Measurements from ENCODE around the gene WAS. TPM values are rescaled to one million over a fixed set of nuclear protein-coding genes. Genes with fewer than 3 reads are reported as not detected.
"Not testable (repeated sequence)": the region's sequence is repeated elsewhere in the genome, so short reads cannot be mapped to it uniquely, and the experiment has no call there.

The WAS gene
- 11.5 TPM for total RNA-seq

GRCh38 chrX:48683411-48683982 is at the start of gene WAS:
TSS of gene WAS (plus strand) at chrX:48683799. CDS start at chrX:48683854, 55 bp downstream.
- DNase-seq (ENCODE audit: low spot score): no peak

DNA sequence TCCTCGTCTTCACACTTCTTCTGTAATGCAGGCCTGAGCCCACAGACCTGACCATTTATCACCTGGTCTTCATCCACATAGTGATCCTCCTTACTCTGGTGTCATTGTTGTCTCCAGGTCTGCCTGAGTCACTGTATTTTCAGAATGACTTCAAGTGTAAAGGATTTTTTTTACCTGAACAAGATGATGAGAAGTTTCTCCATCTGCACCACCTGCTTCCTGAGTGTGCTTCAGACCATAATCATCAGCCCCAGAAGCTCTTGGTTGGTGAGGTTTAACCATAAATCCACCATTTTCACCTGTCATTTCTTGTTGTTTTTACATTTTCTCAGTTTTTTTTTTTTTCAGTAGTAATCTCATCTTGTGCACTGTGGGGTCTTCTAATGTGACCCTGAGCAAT is 47.3 kb upstream of the WAS start:
- DNase-seq (ENCODE audit: low spot score): no peak

GRCh38 chrX:48636776-48637175 is 46.8 kb upstream of the WAS start:
- DNase-seq (ENCODE audit: low spot score): no peak

DNA sequence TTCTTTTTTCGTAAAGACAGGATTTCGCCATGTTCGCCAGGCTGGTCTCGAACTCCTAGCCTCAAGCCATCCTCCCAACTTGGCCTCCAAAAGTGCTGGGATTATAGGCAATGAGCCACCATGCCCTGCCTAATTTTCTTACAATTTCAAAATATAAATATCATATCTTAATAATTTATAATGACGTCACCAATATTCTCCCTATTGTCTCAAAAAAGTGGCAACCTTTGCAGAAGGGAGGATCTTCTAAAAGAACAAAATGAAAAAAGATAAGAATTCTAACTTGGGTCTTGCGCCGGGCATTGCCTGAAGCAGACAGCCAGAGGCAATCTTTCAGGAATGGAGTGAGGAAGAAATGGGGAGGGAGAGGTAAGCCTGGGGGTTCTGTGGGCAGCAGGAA is 37.9 kb upstream of the WAS start:
- DNase-seq (ENCODE audit: low spot score): no peak

DNA sequence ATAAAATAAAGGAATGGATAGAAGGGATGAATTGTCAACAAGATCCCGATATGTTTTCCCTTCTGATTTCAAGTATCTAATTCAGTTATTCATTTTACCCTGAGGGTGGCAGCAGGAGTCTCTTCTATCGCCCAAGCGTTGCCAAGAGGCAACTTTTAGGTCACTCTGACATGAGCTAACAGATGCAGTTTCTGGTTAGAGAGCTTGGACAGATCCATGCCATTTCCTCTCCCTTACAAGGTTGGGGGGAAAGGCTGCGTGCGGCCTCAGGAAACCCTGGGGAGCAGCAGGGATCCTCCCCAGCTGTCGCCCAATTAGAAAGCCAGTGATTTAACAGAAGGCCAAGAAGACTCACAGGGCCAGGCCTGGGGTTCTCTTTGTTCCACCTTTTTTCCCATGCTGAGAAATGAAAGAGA is 35.3 kb upstream of the WAS start:
- DNase-seq (ENCODE audit: low spot score): peak; percentile 38

DNA sequence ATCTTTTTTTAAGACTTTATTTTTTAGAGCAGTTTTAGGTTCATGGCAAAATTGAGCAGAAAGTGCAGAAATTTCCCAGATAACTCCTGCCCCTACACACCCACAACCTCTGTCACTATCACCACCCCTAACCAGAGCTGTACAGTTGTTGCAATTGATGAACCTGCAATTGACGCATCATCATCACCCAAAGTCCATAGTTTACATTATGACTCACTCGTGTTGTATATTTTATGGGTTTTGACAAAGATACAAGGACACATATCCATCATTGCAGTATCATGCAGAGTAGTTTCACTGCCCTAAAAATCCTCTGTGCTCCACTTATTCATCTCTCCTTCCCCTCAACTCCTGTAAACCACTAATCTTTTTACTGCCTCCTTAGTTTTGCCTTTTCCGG is 34.5 kb upstream of the WAS start:
- no peak for DNase-seq (ENCODE audit: low spot score)

DNA sequence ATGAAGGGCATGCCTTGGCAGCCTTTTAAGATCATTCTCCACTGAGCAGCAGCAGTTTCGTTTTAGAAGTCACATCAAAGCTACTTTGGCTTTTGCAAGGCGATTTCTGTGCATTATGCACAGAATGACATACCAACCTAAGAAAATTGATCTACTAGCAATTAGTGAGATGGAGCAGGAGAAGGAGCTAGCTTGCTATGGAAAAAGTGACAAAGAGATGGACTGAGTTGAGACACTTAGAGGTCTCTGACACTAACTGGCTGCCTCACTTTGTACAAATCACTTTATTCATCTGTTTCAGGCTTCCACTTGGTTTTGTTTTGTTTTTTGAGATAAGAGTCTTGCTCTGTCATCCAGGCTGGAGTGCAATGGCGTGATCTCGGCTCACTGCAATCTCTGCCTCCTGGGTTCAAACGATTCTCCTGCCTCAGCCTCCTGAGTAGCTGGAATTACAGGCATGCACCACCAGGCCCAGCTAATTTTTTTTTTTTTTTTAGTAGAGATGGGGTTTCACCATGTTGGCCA is 31.5 kb upstream of the WAS start:
- DNase-seq (ENCODE audit: low spot score): not testable (repeated sequence)

DNA sequence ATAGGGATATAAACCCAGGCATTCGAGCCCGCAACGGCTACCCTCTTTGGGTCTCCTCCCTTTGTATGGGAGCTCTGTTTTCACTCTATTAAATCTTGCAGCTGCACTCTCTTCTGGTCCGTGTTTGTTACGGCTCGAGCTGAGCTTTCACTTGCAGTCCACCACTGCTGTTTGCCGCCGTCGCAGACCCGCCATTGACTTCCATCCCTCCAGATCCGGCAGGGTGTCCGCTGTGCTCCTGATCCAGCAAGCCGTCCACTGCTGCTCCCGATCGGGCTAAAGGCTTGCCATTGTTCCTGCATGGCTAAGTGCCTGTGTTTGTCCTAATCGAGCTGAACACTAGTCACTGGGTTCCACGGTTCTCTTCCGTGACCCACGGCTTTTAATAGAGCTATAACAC is 28.9 kb upstream of the WAS start:
- not testable (repeated sequence) for DNase-seq (ENCODE audit: low spot score)

DNA sequence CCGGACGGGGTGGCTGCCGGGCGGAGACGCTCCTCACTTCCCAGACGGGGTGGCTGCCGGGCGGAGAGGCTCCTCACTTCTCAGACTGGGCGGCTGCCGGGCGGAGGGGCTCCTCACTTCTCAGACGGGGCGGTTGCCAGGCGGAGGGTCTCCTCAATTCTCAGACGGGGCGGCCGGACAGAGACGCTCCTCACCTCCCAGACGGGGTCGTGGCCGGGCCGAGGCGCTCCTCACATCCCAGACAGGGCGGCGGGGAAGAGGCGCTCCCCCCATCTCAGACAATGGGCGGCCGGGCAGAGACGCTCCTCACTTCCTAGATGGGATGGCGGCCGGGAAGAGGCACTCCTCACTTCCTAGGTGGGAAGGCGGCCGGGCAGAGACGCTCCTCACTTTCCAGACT is 23.9 kb upstream of the WAS start:
- not testable (repeated sequence) for DNase-seq (ENCODE audit: low spot score)

DNA sequence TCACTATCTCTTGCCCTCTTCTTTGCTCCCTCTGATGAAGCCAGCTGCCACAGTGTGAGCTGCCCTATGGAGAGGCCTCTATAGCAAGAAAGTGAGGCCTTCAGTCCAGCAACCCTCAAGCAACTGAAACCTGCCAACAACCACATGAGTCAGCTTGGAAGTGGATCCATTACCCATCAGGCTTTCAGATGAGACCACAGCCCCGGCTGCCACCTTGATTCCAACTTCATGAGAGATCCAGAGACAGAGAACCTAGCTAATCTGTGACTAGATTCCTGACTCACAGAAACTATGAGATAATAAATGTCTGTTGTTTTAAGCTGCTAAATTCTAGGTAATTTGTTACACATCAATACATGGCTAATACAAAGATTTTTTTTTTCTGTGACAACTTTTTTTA is 20.4 kb upstream of the WAS start:
- no peak for DNase-seq (ENCODE audit: low spot score)

GRCh38 chrX:48664156-48664555 is 19.4 kb upstream of the WAS start:
- DNase-seq (ENCODE audit: low spot score): no peak

GRCh38 chrX:48665991-48666390 is 17.6 kb upstream of the WAS start:
- no peak for DNase-seq (ENCODE audit: low spot score)

GRCh38 chrX:48666649-48667048 is 16.9 kb upstream of the WAS start:
- no peak for DNase-seq (ENCODE audit: low spot score)

DNA sequence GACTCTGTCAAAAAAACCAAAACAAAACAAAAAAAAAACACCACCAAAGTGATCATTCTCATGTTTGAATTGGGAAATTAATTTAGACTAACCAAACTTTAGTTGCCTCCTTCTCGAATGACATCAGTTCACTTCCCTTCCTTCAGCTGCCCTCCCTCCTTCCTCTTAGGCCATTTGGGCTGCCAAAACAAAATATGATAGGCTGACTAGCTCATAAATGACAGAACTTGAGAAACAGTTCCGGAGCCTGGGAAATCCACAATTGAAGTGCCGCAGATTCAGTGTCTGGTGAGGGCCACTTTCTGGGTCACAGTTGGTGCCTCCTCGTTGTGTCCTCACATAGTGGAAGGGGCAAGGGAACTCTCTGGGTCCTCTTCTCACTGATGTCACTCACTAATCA is 16.1 kb upstream of the WAS start:
- no peak for DNase-seq (ENCODE audit: low spot score)

DNA sequence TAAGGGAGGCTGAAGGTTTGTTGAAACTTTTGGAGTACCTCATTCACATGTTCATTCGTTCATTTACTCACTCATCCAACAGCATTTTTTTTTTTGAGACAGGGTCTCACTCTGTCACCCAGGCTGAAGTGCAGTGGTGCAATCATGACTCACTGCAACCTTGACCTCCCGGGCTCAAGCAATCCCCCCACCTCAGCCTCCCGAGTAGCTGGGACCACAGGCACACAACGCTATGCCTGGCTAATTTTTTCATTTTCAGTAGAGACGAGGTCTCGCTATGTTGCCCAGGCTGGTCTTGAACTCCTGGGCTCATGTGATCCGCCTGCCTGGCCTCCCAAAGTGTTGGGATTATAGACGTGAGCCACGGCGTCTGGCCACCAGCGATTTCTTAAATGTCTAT is 15.4 kb upstream of the WAS start:
- not testable (repeated sequence) for DNase-seq (ENCODE audit: low spot score)

- DNase-seq (ENCODE audit: low spot score): peak; percentile 89
Observed at GRCh38 chrX:48676106-48676892, 7.3 kb upstream of the WAS start.

DNA sequence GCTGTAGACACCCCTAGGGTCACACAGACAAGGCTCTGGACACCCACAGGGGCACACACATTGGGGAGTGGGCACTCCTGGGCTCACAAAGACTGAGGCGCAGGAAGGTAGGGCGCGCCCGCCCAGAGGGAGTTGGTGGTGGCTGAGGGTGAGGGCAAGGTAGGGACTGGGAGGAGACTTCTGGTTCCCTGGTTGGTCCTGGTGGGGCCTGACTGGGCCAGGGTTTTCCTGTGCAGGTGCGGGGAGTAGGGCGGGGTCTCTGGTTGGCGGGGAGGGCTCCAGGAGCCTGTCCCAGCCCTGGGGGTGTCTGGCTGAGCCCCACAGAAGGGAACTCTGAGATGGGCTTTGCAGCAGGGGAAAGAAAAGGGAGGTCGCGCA is 6.7 kb upstream of the WAS start:
- DNase-seq (ENCODE audit: low spot score): no peak

DNA sequence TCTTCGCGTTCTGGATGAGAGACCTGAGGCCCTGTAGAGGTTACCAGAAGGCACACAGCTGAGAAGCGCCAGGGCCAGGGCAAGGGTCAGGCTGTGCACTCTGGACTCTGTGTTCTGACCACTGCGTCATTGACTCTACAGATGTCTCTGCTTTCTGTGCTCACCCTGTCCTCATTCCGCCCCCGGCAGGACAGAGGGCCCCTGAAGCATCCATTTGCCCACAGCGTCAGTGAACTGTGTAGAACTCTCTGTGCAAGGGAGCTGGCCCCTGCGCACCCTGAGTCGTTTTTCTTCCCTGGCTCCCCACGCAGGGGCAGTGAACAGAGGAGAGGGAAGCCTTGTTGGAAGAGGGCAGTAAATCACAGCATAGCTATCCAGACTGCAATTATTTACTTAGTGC is 6.1 kb upstream of the WAS start:
- DNase-seq (ENCODE audit: low spot score): no peak

DNA sequence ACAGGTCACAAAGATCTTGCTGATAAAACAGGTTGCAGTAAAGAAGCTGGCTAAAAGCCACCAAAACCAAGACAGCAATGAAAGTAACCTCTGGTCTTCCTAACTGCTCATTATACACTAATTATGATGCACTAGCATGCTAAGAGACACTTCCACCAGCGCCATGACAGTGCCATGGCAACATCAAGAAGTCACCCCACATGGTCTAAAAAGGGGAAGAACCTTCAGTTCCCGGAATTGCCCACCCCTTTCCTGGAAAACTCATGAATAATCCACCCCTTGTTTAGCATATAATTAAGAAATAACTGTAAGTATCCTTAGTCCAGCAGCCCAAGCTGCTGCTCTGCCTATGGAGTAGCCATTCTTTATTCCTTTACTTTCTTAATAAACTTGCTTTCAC is 3.1 kb upstream of the WAS start:
- not testable (repeated sequence) for DNase-seq (ENCODE audit: low spot score)

GRCh38 chrX:48680925-48681324 is 2.7 kb upstream of the WAS start:
- DNase-seq (ENCODE audit: low spot score): not testable (repeated sequence)

- DNase-seq (ENCODE audit: low spot score): no peak
Observed at GRCh38 chrX:48681539-48682183, 1.9 kb upstream of the WAS start.

- DNase-seq (ENCODE audit: low spot score): not testable (repeated sequence)
Observed at GRCh38 chrX:48682795-48683194, 804 bp upstream of the WAS start.

DNA sequence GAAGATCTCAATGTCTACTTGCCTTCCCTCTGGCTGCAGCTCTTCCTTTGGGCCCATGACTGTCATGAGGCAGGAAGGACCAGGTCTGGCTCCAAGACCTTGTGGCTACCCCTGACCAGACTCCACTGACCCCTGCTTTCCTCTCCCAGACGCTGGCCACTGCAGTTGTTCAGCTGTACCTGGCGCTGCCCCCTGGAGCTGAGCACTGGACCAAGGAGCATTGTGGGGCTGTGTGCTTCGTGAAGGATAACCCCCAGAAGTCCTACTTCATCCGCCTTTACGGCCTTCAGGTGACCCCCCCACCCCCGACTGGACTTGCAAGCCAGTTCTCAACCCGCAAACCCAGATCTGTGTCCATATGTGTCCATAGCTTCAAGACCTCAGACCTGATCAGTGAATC is 535 bp downstream of the WAS start:
- no peak for DNase-seq (ENCODE audit: low spot score)
